Activated CD4-positive, alpha-beta T cell treated with anti-CD3 and anti-CD28 coated beads for 36 hours (primary cell): ENCODE data around the gene ADCY9. TPM values are rescaled to one million over a fixed set of nuclear protein-coding genes. Genes with fewer than 3 reads are reported as not detected.

Experiments used
- ATAC-seq: fragments of 200-7000 bp; cut with Tn5 transposase; one replicate; pipeline ENCODE4 v1.10.0; 2021; ENCODE audit warnings: mild to moderate bottlenecking, moderate library complexity
- CTCF ChIA-PET: fragments of 350-600 bp; sonication (Branson Sonifier 250); formaldehyde crosslinking; loops from one replicate; lab custom pipeline; 2021; ENCODE audit warnings: antibody characterized with exemption; lab: Charles Lee
- POLR2A ChIA-PET: fragments of 350-600 bp; sonication (Branson Sonifier 250); formaldehyde crosslinking; loops from one replicate; lab custom pipeline; 2021; ENCODE audit warnings: antibody characterized with exemption, inconsistent platforms; lab: Charles Lee
- DNase-seq: peaks from one replicate; pipeline ENCODE4 v3.0.0-alpha.2; 2020
- H3K27ac Mint-ChIP-seq: one replicate; pipeline ENCODE4 v1.8.0; 2021; ENCODE audit warnings: mixed read lengths
- H3K27me3 Mint-ChIP-seq: one replicate; pipeline ENCODE4 v1.8.0; 2021; ENCODE audit warnings: mixed read lengths
- H3K36me3 Mint-ChIP-seq: one replicate; pipeline ENCODE4 v1.8.0; 2021; ENCODE audit warnings: low read depth, mixed read lengths
- H3K4me1 Mint-ChIP-seq: one replicate; pipeline ENCODE4 v1.8.0; 2021; ENCODE audit warnings: mixed read lengths
- H3K4me3 Mint-ChIP-seq: one replicate; pipeline ENCODE4 v1.8.0; 2021; ENCODE audit warnings: mild to moderate bottlenecking, moderate library complexity, mixed read lengths
- H3K9me3 Mint-ChIP-seq: one replicate; pipeline ENCODE4 v1.8.0; 2021; ENCODE audit warnings: low read depth, mixed read lengths
- intact Hi-C, 2 experiments: fragments of 100-400 bp; cut with DNase I in 1 of 2; cut with micrococcal nuclease in 1 of 2; formaldehyde crosslinking; loops; one replicate each; pipeline versions ENCODE4 v1.14.2 to v1.15.1; 2022 to 2024; cut with DNase I, micrococcal nuclease
- total RNA-seq, 2 experiments: library from RNA; stranded (reverse); gene quantifications; one replicate each; pipeline ENCODE4 v1.2.3, GENCODE V29; 2021

ADCY9 gene
- total RNA-seq, 2 experiments from 2014 or later = 5.3 to 6.2 TPM

DNA sequence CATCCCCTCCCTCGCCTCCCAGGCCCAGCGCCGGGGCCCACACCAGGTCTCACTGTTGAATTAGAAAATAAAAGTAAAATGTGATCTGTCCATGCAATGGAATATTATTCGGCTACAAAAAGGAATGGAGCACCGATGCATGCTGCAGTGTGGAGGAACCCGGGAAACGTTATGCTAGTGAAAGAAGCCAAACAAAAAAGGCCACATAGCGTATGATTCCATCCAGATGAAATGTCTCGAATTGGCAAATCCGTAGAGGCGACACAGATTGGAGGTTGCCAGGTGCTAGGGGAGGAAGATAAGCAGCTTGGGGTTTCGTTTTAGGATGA lies 972 bp upstream of the ADCY9 start:
- POLR2A ChIA-PET = no interaction called here
- H3K4me3 Mint-ChIP-seq = peak overlapping the region; percentile 78
- H3K4me1 Mint-ChIP-seq = peaks cover 31% of the 10 kb centered on the region
- peaks cover 5% of the 10 kb centered on the region for H3K36me3 Mint-ChIP-seq
- peak overlapping the region; percentile 51 for H3K27ac Mint-ChIP-seq
- no peak for ATAC-seq
- no peaks in the 10 kb centered on the region for H3K9me3 Mint-ChIP-seq
- intact Hi-C loops = loop anchor here (1.0 to 10.0 kb wide), 9 partner anchors 52 to 1095 kb away; partner anchors contain the start of genes HCFC1R1 (in 1 of the 2), PAM16 (in 1 of the 2), SLX4 (in 1 of the 2) and THOC6 (in 1 of the 2)
- H3K27me3 Mint-ChIP-seq = peaks cover 7% of the 10 kb centered on the region
- CTCF ChIA-PET = no interaction called here
- DNase-seq = no peak

DNA sequence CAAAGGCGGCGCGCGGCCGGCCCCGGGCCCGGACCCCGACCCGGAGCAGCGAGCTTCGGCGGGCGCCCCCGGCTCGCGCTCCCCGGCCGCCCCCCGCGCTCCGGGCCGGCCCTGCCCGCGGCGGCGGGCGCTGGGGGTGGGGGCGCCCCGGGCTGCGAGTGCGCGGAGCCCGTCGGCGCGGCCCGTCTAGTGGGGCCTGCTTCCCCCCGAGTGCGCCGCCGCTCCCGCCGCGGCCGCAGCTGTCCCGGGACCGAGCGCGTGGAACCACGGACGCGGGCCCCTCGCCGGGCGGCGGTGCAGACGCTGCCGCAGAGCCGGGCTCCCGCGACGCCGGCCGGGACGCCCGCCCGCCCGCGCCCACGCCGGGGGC lies 308 bp downstream of the ADCY9 start:
- Mint-ChIP-seq H3K36me3 (peaks cover 5% of the 10 kb centered on the region), H3K9me3 (no peaks in the 10 kb centered on the region), H3K27me3 (peaks cover 7% of the 10 kb centered on the region), H3K27ac (no peak overlapping the region), H3K4me3 (peak overlapping the region; percentile 69), H3K4me1 (peaks cover 40% of the 10 kb centered on the region)
- DNase-seq = no peak
- ChIA-PET CTCF (interaction anchor here (0.5 to 2.0 kb wide), 4 partner anchors 24 to 217 kb away, joined by 3 to 8 read pairs (median 4); no protein-coding TSS in a partner anchor), POLR2A (no interaction called here)
- ATAC-seq = peak; percentile 23
- intact Hi-C loops = loop anchor here (1.0 to 10.0 kb wide), 13 partner anchors 51 to 1094 kb away; partner anchors contain the start of genes HCFC1R1 (in 1 of the 2), PAM16 (in 1 of the 2), SLX4 (in 1 of the 2) and THOC6 (in 1 of the 2)

DNA sequence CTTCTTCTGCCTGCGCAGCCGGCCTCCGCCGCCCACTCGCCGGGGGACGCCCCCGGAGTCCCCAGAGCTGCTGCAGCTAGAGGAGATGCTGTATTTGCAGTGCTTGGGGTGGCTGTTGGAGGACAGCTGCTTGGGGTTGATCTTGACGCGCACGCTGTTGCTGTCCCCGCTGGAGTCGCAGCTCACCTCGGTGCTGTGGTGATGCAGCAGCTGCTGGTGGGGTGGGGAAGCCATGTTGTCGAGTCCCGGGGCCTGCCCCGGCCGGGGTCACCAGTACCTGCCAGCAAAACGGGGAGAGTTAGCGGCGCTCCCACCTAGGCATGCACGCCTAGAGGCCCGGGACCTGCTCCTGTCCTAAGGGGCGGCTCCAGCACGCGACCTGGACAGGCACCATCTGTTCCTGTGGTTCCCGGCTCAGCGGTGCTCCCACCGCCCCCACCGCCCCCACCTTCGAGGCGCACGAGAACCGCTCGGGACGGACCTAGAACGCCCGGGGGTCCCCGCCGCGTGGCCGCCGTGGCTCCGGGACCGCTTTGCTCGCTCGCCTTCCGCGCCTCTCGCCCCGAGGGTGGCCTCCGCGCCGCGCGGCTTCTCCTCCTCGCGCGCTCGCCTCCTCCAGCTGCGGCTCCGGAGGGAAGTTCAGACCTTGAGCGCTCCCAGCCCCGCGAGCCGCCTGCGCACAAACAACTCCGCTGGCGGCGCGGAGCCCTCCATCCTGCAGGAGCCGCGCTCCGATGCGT lies 863 bp downstream of the ADCY9 start:
- no peaks in the 10 kb centered on the region for H3K9me3 Mint-ChIP-seq
- POLR2A ChIA-PET = interaction anchor here (0.6 kb wide), 1 partner anchor 942 kb away, joined by 5 read pairs; no protein-coding TSS in a partner anchor
- intact Hi-C loops = loop anchor here (5.0 to 10.0 kb wide), 4 partner anchors 51 to 1093 kb away; partner anchors contain the start of genes HCFC1R1 (in 1 of the 2), THOC6 (in 1 of the 2) and TNFRSF12A (in 1 of the 2)
- H3K4me3 Mint-ChIP-seq = peak overlapping the region; percentile 69
- ATAC-seq (peak; percentile 59), DNase-seq (peak; percentile 70)
- CTCF ChIA-PET = interaction anchor here (0.5 to 2.0 kb wide), 3 partner anchors 109 to 218 kb away, joined by 3 to 8 read pairs (median 4); no protein-coding TSS in a partner anchor
- H3K27me3 Mint-ChIP-seq = peaks cover 7% of the 10 kb centered on the region
- peaks cover 40% of the 10 kb centered on the region for H3K4me1 Mint-ChIP-seq
- no peak overlapping the region for H3K27ac Mint-ChIP-seq
- peaks cover 5% of the 10 kb centered on the region for H3K36me3 Mint-ChIP-seq

DNA sequence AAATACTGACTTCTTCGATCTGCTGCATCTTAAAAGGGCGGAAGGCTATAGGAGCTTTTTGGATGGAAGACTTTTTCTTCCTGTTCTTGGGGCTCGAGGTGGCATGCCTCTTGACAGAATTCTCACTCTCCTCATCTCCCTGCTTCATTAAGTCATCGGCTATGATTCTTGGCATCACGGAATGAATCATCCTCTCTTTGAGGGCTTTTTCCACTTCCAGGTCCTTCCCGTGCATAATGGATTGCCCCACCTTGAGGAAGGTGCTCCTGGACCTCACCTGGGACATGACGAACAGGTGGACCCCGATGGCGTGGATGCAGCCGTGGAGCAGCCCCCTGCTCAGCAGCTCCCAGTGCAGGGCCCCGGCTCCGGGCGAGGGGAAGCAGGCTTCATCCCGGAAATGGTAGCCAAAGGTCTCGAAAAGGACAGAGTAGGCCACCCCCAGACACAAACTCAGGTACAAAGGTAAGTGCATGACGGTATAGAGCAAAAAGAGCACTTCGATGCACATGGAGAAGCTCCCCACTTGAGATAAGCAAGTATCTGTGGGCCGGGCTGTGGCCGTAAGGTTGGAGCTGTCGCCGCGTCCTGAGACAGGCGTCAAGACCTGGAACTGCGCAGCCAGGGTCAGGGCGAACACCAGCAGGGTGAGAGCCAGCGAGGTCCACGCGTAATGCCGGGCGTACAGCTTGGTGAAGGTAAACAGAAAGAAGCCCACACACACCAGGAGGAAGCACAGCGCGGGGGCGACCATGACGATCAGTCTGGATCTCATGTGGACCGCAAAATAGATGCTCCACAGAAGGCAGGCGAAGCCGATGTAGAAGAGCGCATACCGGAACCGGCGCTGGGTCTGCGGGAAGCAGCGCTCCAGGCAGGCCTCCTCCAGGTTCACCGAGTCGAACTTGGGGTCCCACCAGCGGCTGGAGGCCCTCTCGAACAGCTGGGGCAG lies 1.7 kb downstream of the ADCY9 start:
- H3K36me3 Mint-ChIP-seq = peaks cover 5% of the 10 kb centered on the region
- ATAC-seq = no peak
- ChIA-PET POLR2A (interaction anchor here (0.6 kb wide), 1 partner anchor 943 kb away, joined by 5 read pairs; no protein-coding TSS in a partner anchor), CTCF (interaction anchor here (1.3 to 2.0 kb wide), 2 partner anchors 108 to 139 kb away, joined by 4 to 8 read pairs; no protein-coding TSS in a partner anchor)
- H3K27me3 Mint-ChIP-seq = peaks cover 7% of the 10 kb centered on the region
- DNase-seq = peak; percentile 7
- H3K4me3 Mint-ChIP-seq = peak overlapping the region; percentile 69
- no peaks in the 10 kb centered on the region for H3K9me3 Mint-ChIP-seq
- peaks cover 40% of the 10 kb centered on the region for H3K4me1 Mint-ChIP-seq
- intact Hi-C loops = loop anchor here (5.0 to 10.0 kb wide), 4 partner anchors 50 to 1092 kb away; partner anchors contain the start of genes HCFC1R1 (in 1 of the 2), THOC6 (in 1 of the 2) and TNFRSF12A (in 1 of the 2)
- H3K27ac Mint-ChIP-seq = no peak overlapping the region

DNA sequence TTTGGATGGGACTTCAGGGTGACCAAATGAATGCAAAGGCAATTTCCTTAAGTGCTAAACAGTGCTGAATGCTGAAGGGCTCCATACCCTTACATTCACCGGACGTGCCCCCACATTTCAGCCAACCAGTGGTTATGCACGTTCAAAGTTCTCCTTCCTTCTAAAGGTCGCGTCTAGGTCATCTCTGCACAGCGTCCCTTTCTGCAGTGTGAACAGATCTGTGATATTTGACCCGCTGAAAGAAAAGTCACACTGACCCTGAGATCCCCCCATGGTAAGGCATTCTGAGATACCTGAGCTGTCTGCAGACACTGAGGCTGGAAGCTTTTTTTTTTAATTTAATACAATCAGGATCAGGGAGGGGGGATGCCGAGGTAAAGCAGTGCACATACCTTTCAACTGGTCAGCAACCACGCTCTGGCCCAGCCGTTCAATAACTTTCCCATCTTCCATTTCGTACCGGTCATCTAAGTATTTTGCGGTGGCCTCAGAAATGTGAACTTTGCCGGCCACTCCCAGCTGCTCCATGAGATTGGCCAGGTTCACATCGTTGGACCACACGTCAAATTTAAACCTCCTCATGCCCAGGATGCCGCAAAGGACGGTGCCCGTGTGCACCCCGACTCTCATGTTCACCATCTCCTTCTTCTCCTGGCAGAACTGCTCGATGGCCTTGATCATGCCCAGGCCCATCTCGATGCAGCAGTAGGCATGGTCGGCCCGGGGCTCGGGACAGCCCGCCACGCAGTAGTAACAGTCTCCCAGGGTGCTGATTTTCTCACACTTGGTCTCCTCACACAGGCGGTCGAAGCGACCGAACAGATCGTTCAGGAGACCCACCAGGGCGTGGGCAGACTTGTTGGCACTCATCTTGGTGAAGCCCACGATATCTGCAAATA lies 2.6 kb downstream of the ADCY9 start:
- Mint-ChIP-seq H3K9me3 (no peaks in the 10 kb centered on the region), H3K36me3 (peaks cover 5% of the 10 kb centered on the region), H3K27me3 (peaks cover 5% of the 10 kb centered on the region), H3K4me3 (peak overlapping the region; percentile 36), H3K4me1 (peaks cover 40% of the 10 kb centered on the region), H3K27ac (no peak overlapping the region)
- ChIA-PET POLR2A (interaction anchor here (0.6 kb wide), 1 partner anchor 17 kb away, joined by 5 read pairs; no protein-coding TSS in a partner anchor), CTCF (interaction anchor here (0.5 to 0.9 kb wide), 2 partner anchors 67 to 140 kb away, joined by 3 read pairs; no protein-coding TSS in a partner anchor)
- intact Hi-C loops = loop anchor here in 1 of 2 experiments (10.0 kb wide), 2 partner anchors 49 to 129 kb away; no protein-coding TSS in a partner anchor
- ATAC-seq (no peak), DNase-seq (no peak)

DNA sequence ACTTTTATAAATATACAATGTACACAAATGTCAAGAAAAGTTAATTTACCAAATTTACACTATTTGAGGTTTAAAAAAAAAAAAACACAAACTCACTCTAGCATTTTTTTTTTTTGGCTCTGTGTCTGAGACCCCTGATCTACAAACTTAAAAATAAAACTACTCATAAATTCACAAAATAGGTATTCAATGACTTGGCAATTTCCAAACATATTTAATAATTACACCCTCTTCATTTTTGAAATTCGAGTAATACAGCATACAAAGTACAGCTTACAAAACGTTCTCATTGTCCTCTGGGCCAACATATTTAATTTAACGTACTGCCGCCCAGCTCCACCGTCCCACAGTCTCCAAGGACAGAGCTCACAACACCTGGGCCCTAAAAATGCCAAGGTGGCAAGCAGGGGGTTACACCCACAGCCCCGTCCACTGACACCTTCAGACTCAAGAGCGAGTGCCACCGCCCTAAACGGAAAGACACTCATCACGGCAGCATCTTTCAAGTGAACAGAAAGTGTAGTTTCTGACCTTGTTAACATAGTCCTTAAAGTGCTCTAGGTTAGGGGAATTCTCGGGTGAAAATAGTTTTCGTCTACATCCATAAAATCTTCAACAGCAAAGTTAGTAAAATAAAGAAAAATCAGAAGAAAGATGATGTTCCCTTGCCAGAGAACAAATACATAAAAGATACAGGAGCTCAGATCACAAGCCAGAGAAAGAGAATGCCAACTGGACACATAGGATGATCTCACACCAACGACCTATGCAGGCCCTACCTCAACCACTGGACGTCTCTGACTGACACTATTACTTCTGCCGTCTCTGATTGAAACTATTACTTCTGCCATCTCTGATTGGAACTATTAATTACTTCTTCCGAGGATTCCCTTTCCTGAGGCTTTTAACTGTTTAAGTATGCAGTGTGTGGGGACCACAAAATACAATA lies 4.2 kb downstream of the ADCY9 start:
- peaks cover 37% of the 10 kb centered on the region for H3K4me1 Mint-ChIP-seq
- intact Hi-C loops = loop anchor here in 1 of 2 experiments (10.0 kb wide), 2 partner anchors 47 to 127 kb away; no protein-coding TSS in a partner anchor
- H3K27ac Mint-ChIP-seq = no peak overlapping the region
- peaks cover 2% of the 10 kb centered on the region for H3K27me3 Mint-ChIP-seq
- H3K9me3 Mint-ChIP-seq = no peaks in the 10 kb centered on the region
- peak overlapping the region; percentile 32 for H3K4me3 Mint-ChIP-seq
- ATAC-seq = no peak
- H3K36me3 Mint-ChIP-seq = peaks cover 5% of the 10 kb centered on the region
- no peak for DNase-seq
- ChIA-PET CTCF (interaction anchor here (0.6 to 1.2 kb wide), 5 partner anchors 12 to 538 kb away, joined by 3 read pairs; no protein-coding TSS in a partner anchor), POLR2A (no interaction called here)

DNA sequence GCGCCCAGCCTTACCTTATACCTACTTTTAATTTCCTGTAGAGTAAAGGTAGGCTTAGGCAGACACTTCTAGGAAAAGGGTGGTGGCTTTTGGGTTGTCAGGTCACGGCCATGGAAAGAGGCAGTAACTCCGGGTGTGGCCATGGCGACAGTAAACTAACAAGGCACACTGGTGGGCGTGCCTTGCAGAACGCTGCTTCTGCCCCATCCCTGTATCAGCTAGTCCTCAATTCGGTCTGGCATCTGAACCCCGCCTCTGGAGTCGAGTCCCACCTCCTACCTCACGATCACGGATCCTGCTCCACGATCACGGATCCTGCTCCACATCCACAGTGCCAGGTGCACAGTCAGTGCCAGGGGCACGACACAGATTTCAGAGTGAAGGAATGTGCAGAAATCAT lies 5.6 kb downstream of the ADCY9 start:
- intact Hi-C loops = loop anchor here in 1 of 2 experiments (10.0 kb wide), 2 partner anchors 46 to 126 kb away; no protein-coding TSS in a partner anchor
- Mint-ChIP-seq H3K27ac (no peak overlapping the region), H3K9me3 (no peaks in the 10 kb centered on the region), H3K4me1 (peaks cover 35% of the 10 kb centered on the region), H3K36me3 (peaks cover 12% of the 10 kb centered on the region), H3K4me3 (no peak overlapping the region), H3K27me3 (no peaks in the 10 kb centered on the region)
- CTCF ChIA-PET = no interaction called here
- peak; percentile 15 for DNase-seq
- POLR2A ChIA-PET = no interaction called here
- no peak for ATAC-seq

DNA sequence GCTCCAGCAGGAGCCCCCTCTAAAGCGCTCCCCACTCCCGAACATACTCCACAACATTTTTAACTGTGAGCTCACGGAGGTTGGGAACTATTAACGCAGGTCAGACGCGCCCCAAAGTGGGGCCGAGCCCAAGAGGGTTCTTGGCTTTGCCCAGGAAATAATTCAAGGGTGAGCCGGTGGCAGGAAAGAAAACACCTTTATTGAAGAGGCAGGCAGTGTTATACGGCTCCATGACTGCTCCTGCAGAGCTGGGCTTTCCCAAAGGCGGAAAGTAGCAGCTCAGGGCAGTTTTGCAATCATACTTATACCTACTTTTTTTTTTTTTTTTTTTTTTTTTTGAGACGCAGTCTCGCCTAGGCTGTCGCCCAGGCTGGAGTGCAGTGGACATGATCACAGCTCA lies 6.2 kb downstream of the ADCY9 start:
- ChIA-PET CTCF (no interaction called here), POLR2A (no interaction called here)
- DNase-seq = no peak
- Mint-ChIP-seq H3K27ac (no peak overlapping the region), H3K36me3 (peaks cover 14% of the 10 kb centered on the region), H3K27me3 (no peaks in the 10 kb centered on the region), H3K4me3 (no peak overlapping the region), H3K4me1 (peaks cover 35% of the 10 kb centered on the region), H3K9me3 (no peaks in the 10 kb centered on the region)
- intact Hi-C loops = loop anchor here in 1 of 2 experiments (10.0 kb wide), 2 partner anchors 45 to 125 kb away; no protein-coding TSS in a partner anchor
- ATAC-seq = no peak

DNA sequence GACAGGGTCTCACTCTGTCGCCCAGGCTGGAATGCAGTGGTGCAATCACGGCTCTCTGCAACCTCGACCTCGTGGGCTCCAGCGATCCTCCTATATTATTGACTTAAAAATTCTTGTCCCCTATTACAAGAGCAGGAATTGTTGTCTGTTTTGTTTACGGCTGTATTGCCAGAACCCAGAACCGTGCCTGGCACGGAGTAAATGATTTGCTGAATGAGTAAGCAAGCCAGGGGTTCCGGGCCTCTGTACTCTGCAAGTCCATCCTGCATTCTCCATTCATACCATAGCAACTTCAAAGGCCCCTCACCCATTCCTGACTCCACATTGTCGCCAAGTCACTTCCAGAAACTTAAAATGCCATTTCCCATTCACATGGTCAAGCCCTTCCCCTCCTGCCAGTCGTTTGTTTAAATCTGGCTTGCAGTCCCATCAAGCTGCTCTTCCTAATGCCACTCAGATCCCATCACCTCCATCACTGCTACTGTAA lies 6.9 kb downstream of the ADCY9 start:
- no peaks in the 10 kb centered on the region for H3K27me3 Mint-ChIP-seq
- H3K27ac Mint-ChIP-seq = no peak overlapping the region
- peaks cover 32% of the 10 kb centered on the region for H3K4me1 Mint-ChIP-seq
- no peak overlapping the region for H3K4me3 Mint-ChIP-seq
- ChIA-PET POLR2A (no interaction called here), CTCF (no interaction called here)
- no peak for DNase-seq
- ATAC-seq = no peak
- no peaks in the 10 kb centered on the region for H3K9me3 Mint-ChIP-seq
- peaks cover 17% of the 10 kb centered on the region for H3K36me3 Mint-ChIP-seq
- intact Hi-C loops = no loop called here
